Measurements from ENCODE around the gene ACOX3.

The ACOX3 gene

GRCh38 chr4:8321771-8322170, 118.8 kb downstream of the ACOX3 start:
- no peak overlapping the region for H3K27ac ChIP-seq
- TF ChIP-seq ZFX (IDR thresholded peaks at IDR 0.05): no peak
- no peak for TF ChIP-seq CTCF (conservative IDR thresholded peaks at IDR 0.05)

GRCh38 chr4:8321220-8321619, 119.3 kb downstream of the ACOX3 start:
- H3K27ac ChIP-seq: no peak overlapping the region
- TF ChIP-seq ZFX (IDR thresholded peaks at IDR 0.05): no peak
- TF ChIP-seq CTCF (conservative IDR thresholded peaks at IDR 0.05): no peak

GRCh38 chr4:8320386-8320750, 120.2 kb downstream of the ACOX3 start:
- TF ChIP-seq CTCF (conservative IDR thresholded peaks at IDR 0.05) (no peak), ZFX (IDR thresholded peaks at IDR 0.05) (no peak)
- H3K27ac ChIP-seq: peak overlapping the region; percentile 62

- TF ChIP-seq ZFX (IDR thresholded peaks at IDR 0.05) (no peak), CTCF (conservative IDR thresholded peaks at IDR 0.05) (no peak)
- peak overlapping the region; percentile 62 for H3K27ac ChIP-seq
Measured at GRCh38 chr4:8319731-8320385, 120.7 kb downstream of the ACOX3 start.

- TF ChIP-seq ZFX (IDR thresholded peaks at IDR 0.05) (no peak), CTCF (conservative IDR thresholded peaks at IDR 0.05) (no peak)
- H3K27ac ChIP-seq: 0 out of 2 replicates have a peak overlapping the region, but pooled peaks have one; percentile 16
Measured at GRCh38 chr4:8319061-8319460, 121.5 kb downstream of the ACOX3 start.

GRCh38 chr4:8318509-8318908, 122.0 kb downstream of the ACOX3 start:
- no peak for TF ChIP-seq CTCF (conservative IDR thresholded peaks at IDR 0.05)
- no peak for TF ChIP-seq ZFX (IDR thresholded peaks at IDR 0.05)
- no peak overlapping the region for H3K27ac ChIP-seq

GRCh38 chr4:8317474-8317873, 123.0 kb downstream of the ACOX3 start:
- no peak overlapping the region for H3K27ac ChIP-seq
- TF ChIP-seq CTCF (conservative IDR thresholded peaks at IDR 0.05) (no peak), ZFX (IDR thresholded peaks at IDR 0.05) (no peak)
